ENCODE data around the gene DAGLB. TPM values are rescaled to one million over a fixed set of nuclear protein-coding genes. Genes with fewer than 3 reads are reported as not detected.

The DAGLB gene
- total and polyA plus RNA-seq, 2 of the 4 experiments (the other 2 are of a cell fraction) = 23.4 to 33.5 TPM

GRCh38 chr7:6387734-6388294 is 59.9 kb downstream of the DAGLB start:
- intact Hi-C loops (cut with micrococcal nuclease) = no loop called here
- Histone ChIP-seq H3K27me3 (ENCODE audit: control insufficient read depth, insufficient read depth, low read length) (no peaks in the 10 kb centered on the region), H3K36me3 (ENCODE audit: control insufficient read depth, insufficient read depth, low read length) (peaks cover 24% of the 10 kb centered on the region), H2BK5ac (ENCODE audit: low read depth, low read length, poor library complexity, severe bottlenecking) (peak overlapping the region; percentile 2), H3K9ac (ENCODE audit: low read depth, low read length) (no peak overlapping the region), H2AK5ac (ENCODE audit: low read depth, low read length) (no peak overlapping the region), H3K9me1 (ENCODE audit: insufficient read depth, low read length) (peaks cover 21% of the 10 kb centered on the region), H3K4ac (ENCODE audit: low read depth, low read length) (no peak overlapping the region), H3K27ac (ENCODE audit: insufficient read depth, low read length) (no peak overlapping the region), H2AK9ac (replicated peaks; ENCODE audit: low read depth, low read length, poor library complexity) (no peak overlapping the region), H3K4me3 (ENCODE audit: insufficient read depth, low read depth, low read length) (no peak overlapping the region), H3K14ac (replicated peaks; ENCODE audit: low read depth, low read length) (no peak overlapping the region), H3K9me3 (ENCODE audit: control insufficient read depth, insufficient read depth, low read length) (no peaks in the 10 kb centered on the region), H4K8ac (ENCODE audit: low read depth in 2 of 2, low read length in 2 of 2) (no peak overlapping the region), H2BK15ac (ENCODE audit: low read depth, low read length) (no peak overlapping the region), H2BK20ac (ENCODE audit: low read depth, low read length) (no peak overlapping the region), H3K18ac (ENCODE audit: low read depth, low read length) (no peak overlapping the region), H3K4me2 (ENCODE audit: low read depth, low read length) (no peak overlapping the region), H3K56ac (ENCODE audit: extremely low read depth, insufficient read depth, low read length) (no peak overlapping the region), H3K4me1 (ENCODE audit: control insufficient read depth, insufficient read depth, low read length) (peaks cover 20% of the 10 kb centered on the region), H4K91ac (ENCODE audit: insufficient read depth, low read depth, low read length) (no peak overlapping the region), H4K20me1 (ENCODE audit: insufficient read depth, low read length) (peaks cover 94% of the 10 kb centered on the region), H2BK120ac (ENCODE audit: low read depth, low read length) (no peak overlapping the region), H2AFZ (replicated peaks; ENCODE audit: low read length, poor library complexity) (no peak overlapping the region), H4K5ac (ENCODE audit: low read depth, low read length) (no peak overlapping the region), H3K79me1 (ENCODE audit: low read depth in 1 of 2, low read length in 2 of 2) (peaks cover 7 to 61% of the 10 kb centered on the region in 2 experiments; a peak in 2 of 4 replicates), H3K23ac (ENCODE audit: low read depth, low read length) (no peak overlapping the region)
- in situ Hi-C loops (cut with MboI; ENCODE audit: low sequenced_read_pairs) = no loop called here
- DNase-seq = no peak
- POLR2A ChIA-PET (ENCODE audit: unreplicated experiment) = no interaction called here
- no TSS peak for BruUV-seq (replicated peaks)
- CTCF ChIA-PET = no interaction called here
- WGBS, 2 experiments (ENCODE audit: extremely low coverage in 2 of 2, insufficient read length in 1 of 2) = 83% methylated on average over 1 of the region's 7 CpGs; no CpG with 5 or more reads in 1 of the 2 experiments
- ATAC-seq (ENCODE audit: low read depth) = no peak
- dilution Hi-C loops (cut with HindIII; ENCODE audit: low sequenced_read_pairs, unreplicated experiment) = no loop called here
- TF ChIP-seq RAD21 (IDR thresholded peaks at IDR 0.05; ENCODE audit: low read length) (no peak), MAFK (IDR thresholded peaks at IDR 0.05; ENCODE audit: low read depth, low read length) (no peak), FOS (IDR thresholded peaks at IDR 0.05; ENCODE audit: low read depth, low read length) (no peak), BHLHE40 (IDR thresholded peaks at IDR 0.05; ENCODE audit: low read depth, low read length) (no peak), RFX5 (IDR thresholded peaks at IDR 0.05; ENCODE audit: low read depth, low read length) (no peak), USF2 (IDR thresholded peaks at IDR 0.05; ENCODE audit: low read depth, low read length) (no peak), POLR2A (IDR thresholded peaks at IDR 0.05; ENCODE audit: low read depth, low read length) (no peak), CHD1 (IDR thresholded peaks at IDR 0.05; ENCODE audit: low read depth, low read length) (no peak)

Data from IMR-90 (cell line).